Tibial nerve (tissue), 3 donors: Measurements from ENCODE around the gene USP28.

ENCODE experiments used
- CTCF ChIP-seq, 5 experiments: fragments of 200-600 bp in 3 of 5; fragments of 450-650 bp in 2 of 5; sonication (generic) in 3 of 5; IDR thresholded peaks; one replicate each; pipeline ENCODE4 v1.5.1; 2016 to 2019; ENCODE audit warnings: antibody characterized with exemption in 5 of 5, mild to moderate bottlenecking in 3 of 5, moderate library complexity in 2 of 5
- POLR2A ChIP-seq, 2 donors: fragments of 450-650 bp; IDR thresholded peaks; one replicate each; pipeline ENCODE4 v1.6.1; 2017; ENCODE audit warnings: antibody characterized with exemption in 2 of 2, mild to moderate bottlenecking in 2 of 2, moderate library complexity in 2 of 2

GRCh38 chr11:113895367-113896155, 20.2 kb upstream of the USP28 start:
- no peak for TF ChIP-seq CTCF (IDR thresholded peaks at IDR 0.05)
- TF ChIP-seq POLR2A (IDR thresholded peaks at IDR 0.05): no peak
